OCI-LY7 (cell line): ENCODE results near the gene VN1R2. TPM values are rescaled to one million over a fixed set of nuclear protein-coding genes. Genes with fewer than 3 reads are reported as not detected.
"Not testable (repeated sequence)": the region's sequence is repeated elsewhere in the genome, so short reads cannot be mapped to it uniquely, and the experiment has no call there.

ENCODE experiments used
- BruUV-seq: library from RNA; stranded (reverse); fragments of 400-500 nt; replicated peaks from 2 replicates; lab custom pipeline; 2021; lab: Mats Ljungman, UMichigan
- CTCF ChIA-PET: fragments of 300-600 bp; sonication (Branson Sonifier 250); formaldehyde crosslinking; loops from one replicate; lab custom pipeline; 2022; ENCODE audit warnings: antibody characterized with exemption; ENCODE audit not compliant: unreplicated experiment; lab: Charles Lee
- POLR2A ChIA-PET: fragments of 300-600 bp; sonication (Branson Sonifier 250); formaldehyde crosslinking; loops from one replicate; lab custom pipeline; 2022; ENCODE audit warnings: antibody characterized with exemption; lab: Charles Lee
- DNase-seq: peaks from one replicate; pipeline ENCODE4 v3.0.0-alpha.2; 2015; ENCODE audit warnings: low spot score
- H2AFZ ChIP-seq: fragments of 200-600 bp; sonication (generic), shearing (Covaris generic); 2 replicates; pipeline ENCODE4 v1.6.1; 2014; ENCODE audit warnings: mild to moderate bottlenecking, antibody characterized with exemption, low read length, moderate library complexity
- H3K27ac ChIP-seq: fragments of 200-600 bp; sonication (generic); 2 replicates; pipeline ENCODE4 v1.5.1; 2014; ENCODE audit warnings: mixed run types, low read depth, mild to moderate bottlenecking, moderate library complexity, low read length, inconsistent platforms; ENCODE audit not compliant: poor library complexity, severe bottlenecking
- H3K36me3 ChIP-seq: fragments of 200-600 bp; sonication (generic); 2 replicates; pipeline ENCODE4 v1.6.1; 2014; ENCODE audit warnings: mild to moderate bottlenecking, antibody characterized with exemption, low read length, moderate library complexity, mixed read lengths; ENCODE audit not compliant: insufficient read depth
- H3K4me1 ChIP-seq: fragments of 200-600 bp; sonication (generic); 2 replicates; pipeline ENCODE4 v1.5.1; 2014; ENCODE audit warnings: mild to moderate bottlenecking, low read length; ENCODE audit not compliant: insufficient read depth, poor library complexity, severe bottlenecking
- H3K4me2 ChIP-seq: fragments of 200-600 bp; sonication (generic); 2 replicates; pipeline ENCODE4 v1.6.1; 2014; ENCODE audit warnings: mild to moderate bottlenecking, low read length
- H3K4me3 ChIP-seq: fragments of 200-600 bp; sonication (generic); 2 replicates; pipeline ENCODE4 v1.5.1; 2014; ENCODE audit warnings: mild to moderate bottlenecking, low read depth, low read length; ENCODE audit not compliant: poor library complexity, severe bottlenecking
- H3K79me2 ChIP-seq: fragments of 200-600 bp; sonication (generic); 2 replicates; pipeline ENCODE4 v1.6.1; 2016; ENCODE audit warnings: low read depth, mild to moderate bottlenecking, low read length, moderate library complexity, mixed read lengths; ENCODE audit not compliant: insufficient read depth
- H3K9me2 ChIP-seq: fragments of 200-600 bp; sonication (generic); 2 replicates; pipeline ENCODE4 v1.6.1; 2016; ENCODE audit warnings: mild to moderate bottlenecking, low read length, mixed read lengths; ENCODE audit not compliant: insufficient read depth
- H3K9me3 ChIP-seq: fragments of 200-600 bp; sonication (generic); 2 replicates; pipeline ENCODE4 v1.6.1; 2014; ENCODE audit warnings: mild to moderate bottlenecking, mixed run types, low read length, mixed read lengths
- H4K20me1 ChIP-seq: fragments of 200-600 bp; sonication (generic); 2 replicates; pipeline ENCODE4 v1.6.1; 2014; ENCODE audit warnings: mild to moderate bottlenecking, antibody characterized with exemption, low read length, moderate library complexity, mixed read lengths; ENCODE audit not compliant: insufficient read depth
- EZH2phosphoT487 ChIP-seq: fragments of 200-600 bp; sonication (generic); IDR thresholded peaks from 2 replicates; pipeline ENCODE4 v1.6.1; 2018; ENCODE audit warnings: low read depth, borderline replicate concordance, mild to moderate bottlenecking, mixed run types, antibody characterized with exemption, low read length, moderate library complexity, mixed read lengths
- intact Hi-C: fragments of 100-400 bp; cut with micrococcal nuclease; formaldehyde crosslinking; loops from one replicate; pipeline ENCODE4 v1.10.0; 2022; ENCODE audit not compliant: unreplicated experiment
- total RNA-seq, 2 experiments: library from RNA; depleted of rRNA in 1 of 2; stranded (reverse); fragments of >200 nt in 1 of 2; shearing (Covaris generic) in 1 of 2; gene quantifications; 2 replicates each; pipeline ENCODE4 v1.2.3, GENCODE V29; 2014 to 2022
- TF ChIP-seq, protein P1 (sequence below): fragments of 200-600 bp; sonication (generic); conservative IDR thresholded peaks from 2 replicates; pipeline ENCODE4 v1.5.1; 2014; ENCODE audit warnings: mild to moderate bottlenecking, antibody characterized with exemption, low read length, moderate library complexity, mixed read lengths

VN1R2 gene
- total RNA-seq, 2 experiments from 2014 or later: not detected

DNA sequence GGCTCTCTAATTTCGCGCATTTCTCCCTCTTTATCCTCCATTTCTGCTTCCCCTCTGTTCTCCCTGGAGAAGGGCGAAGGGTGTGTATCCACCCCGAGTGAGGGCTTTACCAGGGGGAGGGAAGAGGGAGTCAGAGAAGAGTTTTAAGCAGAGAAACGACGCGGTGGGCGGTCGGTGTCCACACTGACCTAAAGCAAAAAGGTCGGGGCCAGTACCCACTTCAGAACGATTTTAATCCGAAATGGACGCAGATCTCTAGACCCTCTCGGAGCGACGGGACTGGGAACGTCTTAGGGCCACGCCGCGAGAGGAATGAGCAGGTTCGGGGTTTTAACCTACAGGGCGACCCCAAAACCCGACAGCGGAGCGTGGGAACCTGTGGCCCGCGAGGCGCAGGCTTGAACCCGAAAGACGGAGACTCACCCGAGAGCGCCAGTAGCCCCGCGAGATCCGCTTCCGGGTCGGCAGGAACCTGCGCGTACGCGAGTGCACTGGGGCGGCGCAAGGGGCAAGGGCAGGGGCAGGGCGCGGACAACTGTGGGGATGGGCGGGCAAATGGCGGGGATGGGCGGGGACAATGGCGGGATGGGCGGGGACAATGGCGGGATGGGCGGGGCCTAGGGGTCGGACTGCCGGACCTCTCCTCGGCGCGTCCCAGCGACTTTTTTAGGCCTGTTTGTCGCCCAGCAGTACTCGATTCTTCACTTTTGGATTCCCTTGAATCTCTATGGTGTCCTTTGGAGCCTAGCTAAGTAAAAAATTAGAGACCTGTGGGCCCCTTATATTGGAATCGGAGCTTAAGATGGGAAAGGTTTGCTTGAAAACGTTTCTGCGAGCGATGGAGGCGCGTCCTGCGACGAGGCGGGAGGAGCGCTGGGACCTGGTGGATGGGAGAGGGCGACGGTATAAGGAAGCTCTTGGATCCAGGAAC lies 3.4 kb upstream of the VN1R2 start, which contains the start of gene ZNF677:
Gene ZNF677, minus strand, starts transcription at position 463 of the 931 bp plus-strand sequence. CDS start 3,323 bp downstream, outside the sequence.
- no peak for TF ChIP-seq EZH2phosphoT487
- TF ChIP-seq, protein P1, sequence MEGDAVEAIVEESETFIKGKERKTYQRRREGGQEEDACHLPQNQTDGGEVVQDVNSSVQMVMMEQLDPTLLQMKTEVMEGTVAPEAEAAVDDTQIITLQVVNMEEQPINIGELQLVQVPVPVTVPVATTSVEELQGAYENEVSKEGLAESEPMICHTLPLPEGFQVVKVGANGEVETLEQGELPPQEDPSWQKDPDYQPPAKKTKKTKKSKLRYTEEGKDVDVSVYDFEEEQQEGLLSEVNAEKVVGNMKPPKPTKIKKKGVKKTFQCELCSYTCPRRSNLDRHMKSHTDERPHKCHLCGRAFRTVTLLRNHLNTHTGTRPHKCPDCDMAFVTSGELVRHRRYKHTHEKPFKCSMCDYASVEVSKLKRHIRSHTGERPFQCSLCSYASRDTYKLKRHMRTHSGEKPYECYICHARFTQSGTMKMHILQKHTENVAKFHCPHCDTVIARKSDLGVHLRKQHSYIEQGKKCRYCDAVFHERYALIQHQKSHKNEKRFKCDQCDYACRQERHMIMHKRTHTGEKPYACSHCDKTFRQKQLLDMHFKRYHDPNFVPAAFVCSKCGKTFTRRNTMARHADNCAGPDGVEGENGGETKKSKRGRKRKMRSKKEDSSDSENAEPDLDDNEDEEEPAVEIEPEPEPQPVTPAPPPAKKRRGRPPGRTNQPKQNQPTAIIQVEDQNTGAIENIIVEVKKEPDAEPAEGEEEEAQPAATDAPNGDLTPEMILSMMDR: no peak
- H3K4me2 ChIP-seq: no peak within 1 kb of the TSS
- H3K9me2 ChIP-seq: no peaks in the 10 kb centered on the region
- DNase-seq: no peak
- H3K79me2 ChIP-seq: no peaks in the 10 kb centered on the region
- H4K20me1 ChIP-seq: no peaks in the 10 kb centered on the region
- no peaks in the 10 kb centered on the region for H3K36me3 ChIP-seq
- BruUV-seq: no TSS peak
- POLR2A ChIA-PET: no interaction called here
- H3K4me3 ChIP-seq: no peak within 1 kb of the TSS
- H3K27ac ChIP-seq: no peak within 1 kb of the TSS
- intact Hi-C loops: no loop called here
- no peaks in the 10 kb centered on the region for H3K4me1 ChIP-seq
- no peak within 1 kb of the TSS for H2AFZ ChIP-seq
- H3K9me3 ChIP-seq: no peaks in the 10 kb centered on the region
- CTCF ChIA-PET: no interaction called here

DNA sequence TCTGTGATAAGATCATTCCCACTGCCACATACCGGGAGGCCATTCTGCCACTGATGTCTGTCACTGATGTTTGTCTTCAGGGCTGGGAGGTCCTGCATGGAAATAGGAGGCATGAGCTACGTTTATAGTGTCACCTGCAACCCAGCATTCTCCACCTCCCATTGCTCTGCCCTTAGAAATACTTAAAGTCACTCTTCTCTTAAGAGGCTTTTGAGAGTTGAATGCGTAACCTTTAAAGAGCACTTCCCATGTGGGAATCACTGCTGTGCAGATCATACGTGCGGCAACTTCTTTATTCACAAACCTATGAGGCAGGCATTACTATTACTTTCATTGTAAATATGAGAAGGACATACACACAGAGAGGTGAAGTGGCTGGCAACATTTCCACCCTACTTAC lies 9.5 kb downstream of the VN1R2 start, which contains the start of gene VN1R4:
Gene VN1R4, minus strand, starts transcription at position 101 of the 400 bp plus-strand sequence. Its CDS starts 58 bp downstream, at position 43.
- POLR2A ChIA-PET, H2AFZ ChIP-seq: not testable (repeated sequence)

DNA sequence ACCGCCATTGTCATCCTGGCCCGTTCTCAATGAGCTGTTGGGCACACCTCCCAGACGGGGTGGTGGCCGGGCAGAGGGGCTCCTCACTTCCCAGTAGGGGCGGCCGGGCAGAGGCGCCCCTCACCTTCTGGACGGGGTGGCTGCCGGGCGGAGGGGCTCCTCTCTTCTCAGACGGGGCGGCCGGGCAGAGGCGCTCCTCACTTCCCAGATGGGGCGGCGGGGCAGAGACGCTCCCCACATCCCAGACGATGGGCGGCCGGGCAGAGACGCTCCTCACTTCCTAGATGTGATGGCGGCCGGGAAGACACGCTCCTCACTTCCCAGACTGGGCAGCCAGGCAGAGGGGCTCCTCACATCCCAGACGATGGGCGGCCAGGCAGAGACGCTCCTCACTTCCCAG lies 11.8 kb downstream of the VN1R2 start:
- POLR2A ChIA-PET, H3K4me1 ChIP-seq, H3K9me2 ChIP-seq, H3K4me3 ChIP-seq, H3K4me2 ChIP-seq, CTCF ChIA-PET, H3K27ac ChIP-seq, DNase-seq, BruUV-seq, H3K79me2 ChIP-seq, intact Hi-C loops, H2AFZ ChIP-seq, H3K9me3 ChIP-seq, H4K20me1 ChIP-seq, H3K36me3 ChIP-seq: not testable (repeated sequence)

More for the DNA sequence above, 9.5 kb downstream of the VN1R2 start, which contains the start of gene VN1R4:
- H3K9me3 ChIP-seq, DNase-seq, H3K4me1 ChIP-seq, intact Hi-C loops, H3K4me3 ChIP-seq, H3K27ac ChIP-seq, H4K20me1 ChIP-seq, BruUV-seq, H3K9me2 ChIP-seq, H3K4me2 ChIP-seq, CTCF ChIA-PET, H3K79me2 ChIP-seq, H3K36me3 ChIP-seq: not testable (repeated sequence)
